G401 (cell line): ENCODE data around the gene CEP72. TPM values are rescaled to one million over a fixed set of nuclear protein-coding genes. Genes with fewer than 3 reads are reported as not detected.
A peak's percentile ranks its signal among the peaks of the same experiment; 100 is the strongest.
"Not testable (repeated sequence)": the region's sequence is repeated elsewhere in the genome, so short reads cannot be mapped to it uniquely, and the experiment has no call there.

Source experiments
- DNase-seq: peaks from one replicate; pipeline ENCODE4 v3.0.0-alpha.2; 2015; ENCODE audit warnings: low spot score
- in situ Hi-C: cut with HindIII; loops from 2 replicates; pipeline ENCODE4 v1.10.0; 2016; ENCODE audit warnings: low sequenced_read_pairs, mixed read lengths
- total RNA-seq: library from RNA; depleted of rRNA; stranded (reverse); fragments of >200 nt; shearing (Covaris generic); gene quantifications from 2 replicates; pipeline ENCODE4 v1.2.3, GENCODE V29; 2014

The CEP72 gene
- total RNA-seq, 1 experiment from 2014 or later: 13.9 TPM

DNA sequence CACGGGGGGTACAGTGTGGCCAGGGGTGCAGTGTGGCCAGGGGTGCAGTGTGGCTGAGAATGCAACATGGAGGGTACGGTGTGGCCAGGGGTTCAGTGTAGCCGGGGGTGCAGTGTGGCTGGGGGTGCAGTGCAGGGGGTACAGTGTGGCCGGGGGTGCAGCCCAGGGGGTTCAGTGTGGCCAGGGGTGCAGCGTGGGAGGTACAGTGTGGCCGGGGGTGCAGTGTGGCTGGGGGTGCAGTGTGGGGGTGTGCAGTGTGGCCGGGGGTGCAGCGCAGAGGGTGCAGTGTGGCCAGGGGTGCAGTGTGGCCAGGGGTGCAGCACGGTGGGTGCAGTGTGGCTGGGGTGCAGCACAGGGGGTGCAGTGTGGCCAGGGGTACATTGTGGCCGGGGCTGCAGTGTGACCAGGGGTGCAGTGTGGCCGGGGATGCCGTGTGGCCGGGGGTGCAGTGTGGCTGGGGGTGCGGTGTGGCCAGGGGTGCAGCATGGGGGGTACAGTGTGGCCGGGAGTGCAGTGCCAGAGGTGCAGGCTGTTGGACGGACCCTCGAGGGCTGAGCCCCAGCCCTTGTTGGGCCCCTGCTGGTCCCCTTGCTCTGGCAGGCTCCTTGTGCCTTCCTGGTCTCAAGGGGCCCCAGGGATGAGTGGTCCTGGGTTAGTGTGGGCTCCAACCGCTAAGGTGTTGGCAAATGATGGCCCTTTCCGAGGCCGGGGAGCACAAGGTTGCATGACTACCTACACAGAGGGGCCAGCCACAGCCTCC lies 63.2 kb downstream of the CEP72 start:
- in situ Hi-C loops: no loop called here
- no peak for DNase-seq

DNA sequence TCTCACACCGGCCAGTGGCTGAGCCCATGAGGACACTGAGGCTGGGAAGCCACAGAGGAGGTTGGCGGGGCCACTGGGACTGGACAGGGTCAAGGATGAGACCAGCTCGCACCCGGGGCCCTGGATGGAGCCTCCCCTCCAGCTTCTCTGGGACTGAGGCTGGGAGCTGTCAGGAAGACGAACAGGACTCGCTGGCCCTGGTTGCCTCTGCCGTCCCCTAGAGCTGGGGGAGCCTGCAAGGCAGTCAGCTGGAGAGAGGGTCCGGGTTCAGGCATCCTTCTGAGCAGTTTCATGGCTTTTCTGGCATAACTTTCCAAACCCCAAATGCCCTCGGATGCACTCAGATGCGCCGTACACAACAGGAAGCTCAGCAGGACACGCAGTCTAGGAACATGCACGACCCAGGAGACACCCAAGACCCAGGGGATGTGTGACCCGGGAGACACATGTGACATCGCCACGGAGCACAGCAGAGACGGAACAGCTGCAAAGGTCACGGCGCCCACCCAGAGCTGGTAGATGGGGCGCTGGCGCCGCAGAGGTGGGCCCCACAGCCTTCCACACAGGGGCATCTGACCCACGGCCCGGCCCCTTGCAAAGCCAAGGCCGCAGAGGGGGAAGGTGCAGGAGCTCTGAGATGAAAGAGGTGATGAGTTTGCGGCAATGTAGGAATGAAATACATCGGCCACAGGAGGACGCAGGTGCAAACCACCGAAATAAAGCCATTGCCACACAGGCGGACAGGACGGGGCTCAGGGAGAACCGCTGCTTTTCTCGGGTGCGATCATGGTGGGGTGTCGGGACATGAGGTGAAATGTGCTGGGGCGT lies 63.9 kb downstream of the CEP72 start:
- no peak for DNase-seq
- in situ Hi-C loops: no loop called here

DNA sequence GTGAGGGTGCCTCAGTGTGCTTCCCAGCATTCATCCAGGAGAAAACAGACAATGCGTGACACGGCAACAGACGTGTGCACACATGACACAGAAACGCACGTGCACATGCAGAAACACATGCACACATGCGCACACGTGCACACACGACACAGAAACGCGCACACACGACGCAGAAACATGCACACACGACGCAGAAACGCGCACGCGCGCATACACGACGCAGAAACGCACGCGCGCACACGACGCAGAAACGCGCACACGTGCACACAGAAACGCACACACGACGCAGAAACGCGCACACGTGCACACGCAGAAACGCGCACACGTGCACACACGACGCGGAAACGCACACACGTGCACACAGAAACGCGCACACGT lies 64.5 kb downstream of the CEP72 start:
- no peak for DNase-seq
- in situ Hi-C loops: no loop called here

DNA sequence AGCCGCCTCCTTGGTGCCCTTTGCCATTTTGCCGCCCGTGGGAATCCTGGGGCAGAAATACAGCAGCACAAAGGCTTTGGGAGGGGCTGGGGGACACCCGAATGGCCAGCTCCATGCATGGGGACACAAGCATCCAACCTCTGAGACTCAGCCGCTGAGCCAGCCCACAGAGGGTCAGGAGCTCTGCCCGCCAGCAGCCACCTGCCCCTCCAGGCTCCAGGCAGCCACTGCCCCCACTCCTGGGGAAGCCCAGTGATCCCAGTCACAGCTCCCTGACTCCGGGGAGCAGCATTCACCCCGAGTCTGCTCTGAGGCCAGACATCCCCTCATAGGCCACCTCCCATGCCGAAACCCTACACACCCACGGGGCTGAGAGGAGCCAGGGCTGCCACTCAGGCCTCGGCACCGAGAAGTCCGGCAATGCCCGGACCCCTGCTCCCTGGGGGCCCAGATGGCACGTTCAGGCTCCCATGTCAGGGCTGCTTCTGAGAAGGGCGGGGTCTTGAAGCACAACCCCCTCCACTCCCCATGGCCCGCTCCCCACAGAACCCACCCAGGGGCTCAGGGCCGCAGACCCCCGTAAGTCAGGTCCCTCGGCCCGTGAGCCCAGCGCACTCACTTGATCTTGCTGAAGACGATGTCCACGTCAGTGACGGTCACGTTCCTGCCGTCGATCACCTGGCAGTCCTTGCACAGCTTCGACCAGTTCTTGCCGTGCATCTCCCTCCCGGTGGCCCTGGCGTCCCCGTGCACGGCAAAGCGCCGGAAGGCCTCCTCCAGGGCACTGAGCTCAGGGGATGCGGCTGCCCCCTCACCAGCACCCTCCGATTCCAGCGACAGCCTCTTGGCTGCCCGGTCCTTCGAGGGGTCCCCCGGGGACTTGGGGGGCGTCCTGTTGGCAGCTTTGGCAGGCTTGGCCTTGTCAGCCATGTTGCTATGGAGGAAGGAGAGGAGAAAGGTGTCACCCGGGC lies 65.3 kb downstream of the CEP72 start:
- in situ Hi-C loops: no loop called here

DNA sequence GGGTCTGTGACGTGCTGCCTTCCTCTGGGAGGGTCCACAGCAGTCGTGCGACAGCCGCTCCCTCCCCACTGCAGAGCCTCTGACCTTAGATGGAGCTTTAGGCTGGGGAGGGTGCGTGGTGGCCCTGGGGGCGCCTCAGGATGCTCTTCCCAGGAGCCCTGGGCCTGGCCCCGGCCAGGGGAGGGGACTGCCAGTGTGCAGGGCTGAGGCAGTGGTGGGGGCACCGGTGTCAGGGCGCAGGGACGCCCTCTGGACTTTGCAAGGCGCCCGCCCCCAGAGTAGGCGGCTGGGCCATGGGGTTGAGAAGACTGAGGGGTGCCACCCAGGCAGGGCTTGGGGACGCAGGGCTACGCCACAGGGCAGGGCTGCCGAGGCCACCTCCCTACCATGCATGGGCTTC lies 66.4 kb downstream of the CEP72 start:
- DNase-seq, in situ Hi-C loops: not testable (repeated sequence)

More for the DNA sequence above, 65.3 kb downstream of the CEP72 start:
- DNase-seq: no peak

DNA sequence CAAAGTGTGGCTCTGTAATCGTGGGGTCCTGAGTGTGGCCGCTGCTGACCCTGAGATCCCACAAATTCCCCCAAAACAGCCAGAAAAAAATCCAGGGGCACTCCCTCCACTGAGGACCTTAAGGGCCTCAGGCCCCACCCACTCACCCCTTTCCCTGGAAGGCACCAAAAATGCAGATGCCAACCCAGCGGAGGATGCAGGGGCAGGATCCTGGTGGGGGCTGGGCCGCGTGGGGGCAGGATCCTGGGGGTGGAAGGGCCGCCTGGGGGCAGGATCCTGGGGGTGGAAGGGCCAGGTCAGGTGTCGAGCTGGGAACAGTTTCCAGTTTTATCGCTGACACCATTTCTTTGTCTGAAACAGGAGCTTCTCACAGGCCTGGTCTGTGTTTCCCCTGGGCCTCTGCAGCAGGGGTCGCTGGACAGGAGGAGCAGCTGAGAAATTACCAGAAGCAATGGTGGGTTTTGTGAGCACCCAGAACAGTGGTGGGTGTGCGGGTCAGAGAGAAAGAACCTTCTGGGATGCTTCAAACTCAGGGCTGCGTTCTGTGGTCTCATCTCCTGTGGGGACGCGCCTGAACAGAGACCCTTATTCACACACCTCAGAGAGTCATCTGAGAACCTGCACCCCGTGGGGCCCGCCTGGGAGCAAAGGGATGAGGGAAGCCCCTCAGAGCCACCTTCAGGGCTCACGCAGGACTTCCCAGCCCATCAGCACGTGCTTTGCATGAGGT lies 67.2 kb downstream of the CEP72 start:
- DNase-seq, in situ Hi-C loops: not testable (repeated sequence)

DNA sequence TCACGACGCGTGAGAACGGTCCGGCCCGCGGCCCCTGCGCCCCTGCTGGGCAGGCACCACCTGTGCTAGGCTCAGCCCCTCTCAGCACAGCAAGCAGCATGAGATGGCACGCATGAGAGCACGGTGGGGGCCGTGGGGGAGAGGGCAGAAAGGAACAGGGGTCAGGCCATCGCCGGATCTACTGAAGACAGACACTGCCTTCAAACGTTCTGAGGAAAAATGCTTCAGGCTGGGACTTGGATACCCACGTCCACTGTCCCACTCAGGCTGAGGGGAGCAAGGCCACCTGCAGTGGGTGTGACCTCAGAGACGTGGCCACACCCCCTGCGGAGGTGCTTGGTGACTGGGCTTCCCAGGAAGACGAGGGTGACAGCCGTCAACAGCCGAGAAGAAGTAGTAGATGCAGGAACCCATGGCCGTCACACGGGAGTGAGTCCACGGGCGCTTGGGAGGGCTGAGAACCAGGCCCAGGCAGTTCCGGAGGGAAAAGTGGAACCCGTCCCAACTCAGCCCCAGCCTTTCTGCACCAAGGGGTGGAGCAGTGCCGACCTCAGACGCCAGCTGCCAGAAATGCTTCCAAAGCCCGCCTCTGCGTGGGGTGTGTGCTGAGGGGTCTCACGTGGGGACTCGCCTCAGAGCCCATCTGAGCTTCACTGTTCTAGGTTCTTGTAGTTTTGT lies 68.1 kb downstream of the CEP72 start:
- DNase-seq, in situ Hi-C loops: not testable (repeated sequence)

DNA sequence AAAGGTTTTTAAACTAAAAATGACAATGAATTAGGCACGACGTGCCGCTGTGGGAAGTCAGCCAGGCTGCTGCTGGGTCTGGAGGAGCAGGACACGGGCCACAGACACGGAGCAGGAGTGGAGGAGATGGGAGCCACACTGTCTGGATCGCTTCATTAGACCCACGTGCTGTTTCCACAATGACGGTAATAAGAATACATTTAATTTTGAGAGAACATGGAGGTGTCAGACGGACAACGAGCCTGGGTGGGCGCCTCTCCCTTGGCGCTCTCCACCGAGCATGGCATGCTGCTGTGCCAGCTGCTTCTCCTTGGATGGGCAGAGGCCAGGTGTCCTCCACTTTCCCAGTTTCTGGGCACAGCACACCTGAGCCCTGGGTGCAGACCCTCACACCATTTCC lies 68.7 kb downstream of the CEP72 start:
- in situ Hi-C loops, DNase-seq: not testable (repeated sequence)

DNA sequence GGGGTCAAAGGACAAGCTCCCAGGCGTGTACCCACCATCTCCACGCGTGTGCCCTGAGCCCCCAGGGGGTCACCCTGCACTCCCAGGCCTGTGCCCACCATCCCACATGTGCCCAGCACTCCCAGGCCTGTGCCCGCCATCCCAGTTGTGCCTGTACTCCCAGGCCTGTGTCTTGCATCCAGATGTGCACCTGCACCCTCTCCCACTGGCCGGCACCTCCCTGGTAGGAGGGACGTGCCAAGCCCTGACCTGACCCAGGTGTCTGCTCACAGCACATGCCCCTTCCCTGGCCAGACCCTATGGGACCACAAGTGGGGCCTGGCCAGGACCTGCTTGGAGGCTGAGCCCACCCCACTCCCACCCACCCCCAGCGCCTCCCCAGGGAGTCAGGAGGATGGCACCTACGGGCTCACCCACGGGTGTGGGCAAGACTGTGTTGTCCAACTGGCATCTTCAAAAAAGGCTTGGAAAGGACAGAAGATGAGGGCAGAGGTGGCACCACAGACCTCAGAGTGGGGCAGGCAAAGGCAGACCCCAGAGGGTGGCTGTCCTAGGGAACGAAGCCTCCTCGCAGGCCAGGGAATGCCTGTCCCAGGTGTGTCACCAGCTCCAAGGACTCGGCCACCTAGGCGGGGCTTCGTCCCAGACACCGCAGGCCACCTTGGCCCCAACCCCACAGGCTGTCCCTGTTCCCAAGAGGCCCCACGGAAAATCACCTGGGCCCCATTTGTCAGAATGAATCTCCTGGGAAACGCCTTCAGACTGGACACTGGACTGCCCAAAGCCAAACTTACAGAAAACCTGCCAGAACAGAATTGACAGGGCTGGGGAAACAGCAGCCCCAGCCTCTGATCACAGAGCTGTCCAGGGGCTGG lies 69.4 kb downstream of the CEP72 start:
- DNase-seq, in situ Hi-C loops: not testable (repeated sequence)

DNA sequence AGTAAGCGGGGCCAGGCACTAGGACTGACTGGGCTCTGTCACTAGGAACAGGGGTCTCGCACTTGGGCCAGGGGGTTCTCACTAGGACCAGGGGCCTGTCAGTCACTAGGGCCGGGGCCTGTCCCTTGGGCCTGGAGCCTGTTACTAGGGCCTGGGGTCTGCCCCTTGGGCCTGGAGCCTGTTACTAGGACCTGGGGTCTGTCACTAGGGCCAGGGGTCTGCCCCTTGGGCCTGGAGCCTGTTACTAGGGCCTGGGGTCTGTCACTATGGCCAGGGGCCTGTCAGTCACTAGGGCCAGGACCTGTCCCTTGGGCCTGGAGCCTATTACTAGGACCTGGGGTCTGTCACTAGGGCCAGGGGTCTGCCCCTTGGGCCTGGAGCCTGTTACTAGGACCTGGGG lies 70.1 kb downstream of the CEP72 start:
- in situ Hi-C loops, DNase-seq: not testable (repeated sequence)

DNA sequence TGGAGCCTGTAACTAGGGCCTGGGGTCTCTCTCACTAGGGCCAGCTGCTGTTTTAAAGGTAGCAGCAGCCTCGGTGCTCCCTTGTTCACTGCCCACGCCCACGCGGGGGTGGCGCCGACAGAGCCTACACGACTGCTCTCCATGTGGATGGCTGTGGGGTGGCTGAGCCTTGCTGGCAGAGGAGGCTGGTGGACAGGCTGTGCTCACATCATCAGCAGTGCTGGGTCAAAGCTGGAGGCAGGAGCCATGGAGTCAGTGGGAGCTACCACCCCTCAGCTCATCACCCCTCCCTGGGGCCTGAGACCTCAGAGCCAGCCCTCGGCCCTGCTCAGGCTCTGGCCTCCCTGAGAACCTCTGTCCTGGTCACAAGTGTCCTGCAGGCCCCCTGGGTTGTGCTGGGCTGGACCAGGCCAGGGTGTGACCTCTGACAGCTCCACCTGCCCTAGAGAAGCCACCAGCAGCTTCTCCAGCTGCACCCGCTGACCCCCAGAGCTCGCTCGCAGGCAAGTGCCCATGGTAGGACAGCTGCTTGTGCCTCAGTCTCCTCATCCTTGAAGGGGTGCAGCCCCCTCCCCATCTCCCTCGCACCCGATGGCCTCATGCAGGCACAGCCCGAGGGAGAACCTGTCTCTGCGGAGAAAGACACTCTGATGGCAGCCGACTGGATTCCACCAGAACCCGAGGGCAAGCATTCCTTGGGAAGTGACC lies 70.7 kb downstream of the CEP72 start:
- in situ Hi-C loops: not testable (repeated sequence)
- peak; percentile 14 for DNase-seq

DNA sequence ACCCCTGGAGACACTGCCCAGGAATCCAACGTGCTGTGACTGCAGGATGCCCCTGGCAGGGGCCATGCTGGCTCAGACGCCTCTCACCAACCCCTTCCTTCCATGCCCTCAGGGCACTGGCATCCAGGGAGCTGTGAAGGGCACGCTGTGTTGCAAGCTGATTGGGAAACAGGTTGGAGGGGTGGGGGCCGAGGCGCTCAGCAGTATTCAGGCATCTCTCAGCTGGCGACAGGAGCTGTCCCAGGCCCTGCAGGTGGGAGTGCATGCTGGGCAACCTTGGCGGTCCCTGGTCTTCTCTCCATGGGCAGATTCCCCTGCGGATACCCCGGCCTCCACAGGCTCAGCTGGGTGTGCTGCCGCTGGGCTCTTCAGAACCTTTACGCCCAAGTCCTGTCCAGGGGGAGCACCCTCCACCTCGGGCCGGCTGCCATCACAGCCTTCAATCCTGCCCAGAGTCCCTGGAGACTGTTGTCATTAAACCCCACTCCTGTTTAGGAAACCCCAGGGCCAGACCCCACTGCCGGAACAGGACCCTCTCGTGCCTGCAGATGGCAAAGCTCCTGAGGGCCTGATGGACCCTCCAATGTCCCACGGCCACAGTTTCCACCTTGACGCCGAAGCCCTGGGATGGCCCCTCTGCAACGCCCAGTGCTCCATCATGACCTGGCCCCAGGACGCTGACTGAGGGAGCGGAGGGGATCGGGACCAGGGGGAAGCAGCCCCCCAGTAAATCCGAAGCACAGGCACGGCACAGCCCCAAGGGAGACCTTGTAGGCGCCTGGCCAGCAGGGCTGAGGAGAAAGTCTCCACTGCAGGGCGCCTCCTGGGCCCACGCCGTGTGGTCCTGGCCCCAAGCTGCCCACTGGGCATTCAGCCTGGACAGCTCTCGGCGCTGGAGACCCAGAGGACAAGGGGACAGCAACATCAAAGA lies 71.7 kb downstream of the CEP72 start:
- DNase-seq: no peak
- in situ Hi-C loops: no loop called here

DNA sequence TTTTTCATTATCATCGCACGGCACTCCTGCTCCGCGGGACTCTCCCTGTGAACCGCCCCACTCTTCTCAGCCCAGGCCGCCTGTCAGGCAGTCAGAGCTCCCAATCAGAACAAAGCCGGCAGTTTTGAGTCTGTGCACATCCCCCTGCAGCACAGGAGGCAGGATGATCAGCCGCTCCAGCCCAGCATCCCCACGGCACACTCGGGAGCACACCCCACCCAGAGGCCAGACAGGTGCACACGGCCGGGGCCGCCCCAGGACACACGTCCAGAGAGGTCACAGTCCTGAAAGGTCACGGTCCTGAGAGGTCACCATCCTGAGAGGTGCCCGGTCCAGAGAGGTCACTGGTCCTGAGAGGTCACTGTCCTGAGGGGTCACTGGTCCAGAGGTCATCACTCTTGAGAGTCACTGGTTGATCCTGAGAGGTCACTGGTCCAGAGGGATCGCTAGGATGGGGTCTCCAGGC lies 72.6 kb downstream of the CEP72 start:
- DNase-seq: no peak
- in situ Hi-C loops: no loop called here

DNA sequence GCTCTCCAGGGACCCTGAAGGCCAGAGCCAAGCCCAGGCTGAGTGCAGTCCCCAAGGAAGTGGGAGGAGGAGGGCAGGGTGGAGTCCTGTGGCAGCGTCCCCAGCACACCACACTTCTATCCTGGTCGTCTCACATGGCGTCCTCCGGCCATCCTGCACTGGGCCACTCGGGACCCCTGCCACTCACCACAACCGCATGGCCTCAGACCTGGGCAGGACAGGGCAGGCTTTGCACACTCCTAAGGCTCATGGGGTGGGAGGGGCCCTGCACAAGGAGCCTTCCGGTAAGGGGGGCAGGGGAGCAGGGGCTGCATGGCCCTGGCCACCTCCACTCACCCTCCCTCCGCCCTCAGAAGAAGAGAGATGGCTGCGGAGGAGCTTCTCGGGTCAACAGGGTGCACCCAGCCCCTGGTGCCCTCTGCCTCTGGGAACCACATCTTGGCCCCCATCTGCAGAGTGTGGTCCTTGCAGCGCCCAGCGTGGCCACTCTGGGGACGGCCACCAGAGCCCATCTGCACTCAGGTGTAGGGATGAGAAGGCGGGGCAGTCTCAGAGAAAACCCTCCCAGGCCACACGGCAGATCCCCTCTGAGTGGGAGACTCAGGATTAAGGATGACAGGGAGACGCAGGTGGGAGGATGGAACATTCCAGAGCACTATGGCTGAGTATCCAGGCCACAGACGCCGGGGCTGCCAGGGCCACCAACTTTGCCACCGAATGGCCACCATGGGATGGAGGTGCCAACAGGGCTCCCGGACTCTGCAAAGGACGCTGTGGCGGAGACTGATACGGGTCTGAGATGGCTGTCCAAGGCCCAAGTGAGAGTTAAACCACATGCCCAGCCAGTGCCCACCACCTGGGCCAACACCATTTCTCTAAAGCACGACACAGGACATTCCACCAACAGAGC lies 73.4 kb downstream of the CEP72 start:
- DNase-seq: no peak
- in situ Hi-C loops: no loop called here

DNA sequence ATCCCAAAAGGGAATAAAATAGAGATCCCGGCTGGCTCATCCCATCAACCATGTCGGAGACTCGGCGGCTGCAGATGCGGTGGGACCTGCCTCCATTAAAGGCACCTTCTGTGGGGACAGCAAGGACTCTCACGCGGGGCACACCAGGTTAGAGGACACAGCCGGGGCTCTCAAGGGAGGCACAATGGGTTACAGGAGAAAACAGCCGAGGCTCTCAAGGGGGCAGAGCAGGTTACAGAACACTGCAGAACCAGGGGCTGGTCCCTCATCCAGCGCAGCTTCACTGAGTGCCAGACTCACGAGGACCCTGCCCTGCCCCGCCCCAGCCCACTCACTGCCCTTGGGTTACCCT lies 74.0 kb downstream of the CEP72 start:
- in situ Hi-C loops, DNase-seq: not testable (repeated sequence)
